Urothelium cell line (cell line): ENCODE data around the gene SLC25A26.

Source experiments
- DNase-seq: peaks from one replicate; pipeline ENCODE4 v3.0.0; 2011; ENCODE audit warnings: low spot score, mixed read lengths
- FAIRE-seq: peaks from 2 replicates; lab custom pipeline; 2011; peaks lifted over from hg19 to GRCh38; lab: Jason Lieb, UNC

Gene SLC25A26

GRCh38 chr3:66392966-66393332, 172.1 kb downstream of the SLC25A26 start:
- FAIRE-seq (no peak), DNase-seq (no peak)

DNA sequence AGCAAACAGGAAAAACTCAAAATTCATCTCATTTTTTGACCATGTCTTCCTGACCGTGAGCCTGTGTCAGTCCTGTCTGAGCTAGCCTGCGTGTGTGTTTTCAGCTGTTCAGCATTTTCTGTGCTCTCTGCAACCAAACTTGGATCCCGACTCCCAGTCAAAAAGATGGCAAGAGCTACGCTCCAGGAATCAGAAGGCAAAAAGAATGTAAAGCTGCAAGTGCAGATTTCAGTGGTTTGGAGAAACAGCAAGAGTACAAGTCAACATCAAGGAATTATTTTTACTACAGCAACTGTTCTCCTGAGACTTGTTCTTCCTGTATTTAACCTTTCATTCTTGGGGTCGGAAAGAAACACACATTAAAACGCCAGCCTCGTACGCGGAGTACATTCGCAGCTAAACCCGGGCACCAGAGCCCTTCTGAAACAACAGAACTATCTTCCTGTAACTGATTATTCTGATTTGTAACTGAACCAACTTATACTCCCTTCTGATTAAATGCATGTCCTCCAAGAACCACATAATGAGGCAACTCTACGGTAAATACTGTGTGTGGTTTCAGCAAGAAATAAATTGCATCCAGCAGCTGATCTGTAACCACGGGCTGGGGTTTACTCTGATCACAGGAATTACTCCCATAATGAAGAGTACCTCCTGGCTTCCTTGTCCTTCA, 172.7 kb downstream of the SLC25A26 start:
- DNase-seq (no peak), FAIRE-seq (no peak)

GRCh38 chr3:66394019-66394752, 173.4 kb downstream of the SLC25A26 start:
- no peak for FAIRE-seq

GRCh38 chr3:66394753-66395249, 174.0 kb downstream of the SLC25A26 start:
- no peak for FAIRE-seq

More at GRCh38 chr3:66394019-66394752, 173.4 kb downstream of the SLC25A26 start:
- no peak for DNase-seq

GRCh38 chr3:66395635-66396034, 174.8 kb downstream of the SLC25A26 start:
- no peak for DNase-seq
- no peak for FAIRE-seq

More at GRCh38 chr3:66394753-66395249, 174.0 kb downstream of the SLC25A26 start:
- DNase-seq, result no peak

- no peak for DNase-seq
- FAIRE-seq, result no peak
Measured at GRCh38 chr3:66396161-66396760, 175.5 kb downstream of the SLC25A26 start.

DNA sequence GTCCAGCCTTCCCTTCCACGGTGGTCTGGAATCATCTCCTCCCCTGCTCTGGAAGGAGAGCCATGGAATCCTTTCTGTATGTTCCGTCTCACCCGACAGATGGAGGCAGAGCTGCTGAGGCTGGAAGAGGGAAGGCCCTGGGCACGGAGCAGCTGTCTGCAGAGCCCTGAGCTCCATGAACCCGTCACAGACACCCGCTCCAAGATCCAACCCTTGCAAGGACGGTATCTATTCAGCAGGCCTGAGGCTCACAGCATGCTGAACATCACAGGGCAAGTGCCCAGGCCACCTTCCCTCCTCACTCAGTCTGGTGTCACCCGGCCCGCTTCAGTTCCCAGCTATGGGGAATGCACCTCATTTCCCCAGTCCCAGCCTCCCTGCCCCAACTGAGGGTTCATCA, 176.1 kb downstream of the SLC25A26 start:
- FAIRE-seq (no peak), DNase-seq (no peak)

- FAIRE-seq (no peak), DNase-seq (no peak)
Measured at GRCh38 chr3:66397745-66398144, 176.9 kb downstream of the SLC25A26 start.

- FAIRE-seq (no peak), DNase-seq (no peak)
Measured at GRCh38 chr3:66398228-66399025, 177.6 kb downstream of the SLC25A26 start.

GRCh38 chr3:66399529-66400232, 178.9 kb downstream of the SLC25A26 start:
- DNase-seq (no peak), FAIRE-seq (no peak)

GRCh38 chr3:66400411-66401156, 179.8 kb downstream of the SLC25A26 start:
- no peak for DNase-seq
- FAIRE-seq, result no peak

DNA sequence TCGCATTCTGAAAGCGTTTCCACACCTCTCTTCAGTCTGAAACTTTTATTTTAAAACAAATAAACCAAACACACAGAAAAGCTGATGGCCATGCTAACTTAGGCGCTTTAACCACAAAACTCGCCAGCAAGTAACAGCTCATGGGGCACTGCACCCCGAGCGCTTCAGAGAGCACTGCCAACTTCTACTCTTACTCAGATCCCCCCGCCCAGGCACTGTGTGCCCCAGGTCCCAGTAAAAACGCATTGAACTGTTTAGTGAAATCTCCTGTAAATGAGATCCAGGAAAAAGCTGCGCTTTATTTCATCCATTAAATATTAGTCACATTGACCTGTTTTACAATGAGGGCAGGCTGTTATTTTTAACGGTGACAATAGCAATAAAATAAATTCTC, 180.4 kb downstream of the SLC25A26 start:
- DNase-seq (no peak), FAIRE-seq (no peak)

DNA sequence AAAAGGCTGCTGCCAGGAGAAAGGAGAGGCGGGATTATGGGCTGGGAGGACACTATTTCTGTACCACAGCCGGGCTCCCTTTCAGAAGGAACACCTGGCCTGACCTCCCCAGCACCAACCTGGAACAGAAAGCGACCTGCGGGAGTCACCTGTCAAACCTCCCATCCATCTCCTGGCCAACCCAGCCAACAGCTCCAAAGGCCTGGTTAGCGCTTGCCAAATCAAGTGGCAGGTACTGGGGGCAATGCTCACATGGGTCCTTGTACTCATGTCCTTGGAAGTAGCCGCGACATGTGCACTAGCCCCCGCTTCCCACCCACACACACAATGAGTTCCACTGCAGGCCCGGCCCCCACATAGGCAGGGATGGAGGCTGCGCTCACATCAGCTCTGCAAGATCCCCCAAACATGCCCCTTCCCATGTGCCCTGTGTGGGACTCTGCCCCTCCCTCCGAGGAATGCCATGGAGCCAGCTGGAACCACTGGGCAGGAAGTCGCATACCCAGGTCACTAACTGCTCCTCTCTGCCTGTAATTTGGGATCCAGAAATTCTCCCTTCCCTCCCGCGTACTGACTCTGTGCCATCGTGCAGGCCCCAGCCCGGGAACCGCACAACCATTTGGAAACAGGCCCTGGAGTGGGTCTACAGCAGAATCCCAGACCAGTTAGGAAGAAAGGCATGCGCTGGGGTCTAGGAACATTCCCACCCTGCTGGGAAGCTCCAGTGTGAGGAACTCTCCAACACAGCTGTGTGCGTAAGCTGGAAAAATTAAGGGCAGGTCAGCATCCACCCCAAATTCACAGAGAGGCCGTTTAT, 181.1 kb downstream of the SLC25A26 start:
- DNase-seq (no peak), FAIRE-seq (no peak)

DNA sequence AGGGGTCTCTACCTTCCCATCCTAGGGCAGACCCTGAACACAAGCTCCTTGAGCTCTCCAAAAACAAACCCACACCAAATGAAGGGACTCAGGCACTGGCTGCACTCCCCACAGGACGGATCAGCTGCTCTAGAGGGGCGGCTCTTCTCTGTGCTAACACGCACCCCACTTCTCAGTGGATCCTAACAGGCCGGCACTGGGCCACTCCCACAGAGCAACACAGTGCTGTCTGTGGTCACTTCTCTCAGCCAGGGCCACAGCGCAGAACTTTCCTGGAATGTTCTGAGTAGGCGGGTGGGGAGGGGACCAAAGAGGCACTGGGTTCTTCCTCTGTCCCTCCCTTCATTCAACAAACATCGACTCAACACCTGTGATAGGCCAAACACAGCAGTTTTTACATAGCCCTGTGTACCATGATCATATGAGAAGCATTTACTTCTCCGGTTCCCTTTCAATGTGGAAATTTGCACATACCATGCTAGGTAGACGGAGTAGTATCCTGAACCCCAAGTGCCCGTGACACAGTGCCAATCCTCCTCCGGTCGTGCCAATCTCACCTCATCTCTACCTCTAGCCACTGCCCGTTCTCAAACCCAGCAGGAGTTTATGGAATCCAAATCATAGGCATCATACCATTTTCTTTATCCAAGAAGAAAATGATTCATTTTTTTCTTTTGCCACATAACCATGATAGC, 181.9 kb downstream of the SLC25A26 start:
- no peak for DNase-seq
- no peak for FAIRE-seq

DNA sequence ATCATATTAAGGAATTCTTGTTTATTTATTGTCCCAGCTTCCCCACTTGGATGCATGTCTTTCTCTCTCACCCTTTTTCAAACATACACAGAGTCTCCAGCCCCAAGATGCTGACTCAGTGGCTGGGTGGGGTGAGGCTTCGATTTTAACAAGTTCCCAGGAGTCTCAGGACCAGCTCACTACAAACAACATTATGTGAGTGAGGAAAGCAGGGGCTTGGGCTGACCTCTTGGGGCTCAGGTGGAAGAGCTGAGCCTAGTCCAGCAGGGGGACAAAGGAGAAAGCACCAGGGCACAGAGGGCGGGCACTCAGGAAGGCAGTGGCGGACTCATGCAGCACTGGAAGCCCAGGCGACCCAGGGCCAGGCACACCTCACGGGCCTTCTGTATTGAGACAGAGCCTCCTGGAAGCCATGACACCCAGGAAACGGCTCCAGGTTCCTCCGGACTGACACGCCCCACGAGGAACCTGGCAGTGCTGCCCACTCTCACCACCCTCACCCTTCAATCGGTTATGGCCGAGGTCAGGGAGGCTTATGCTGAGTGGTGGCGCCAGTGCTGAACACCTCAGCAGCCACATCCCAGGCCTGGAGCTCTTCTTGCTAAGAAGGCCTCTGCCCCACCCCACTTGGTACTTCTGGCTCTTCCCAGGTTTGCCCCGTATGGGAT, 182.7 kb downstream of the SLC25A26 start:
- FAIRE-seq (no peak), DNase-seq (no peak)

GRCh38 chr3:66404197-66404596, 183.4 kb downstream of the SLC25A26 start:
- no peak for FAIRE-seq

DNA sequence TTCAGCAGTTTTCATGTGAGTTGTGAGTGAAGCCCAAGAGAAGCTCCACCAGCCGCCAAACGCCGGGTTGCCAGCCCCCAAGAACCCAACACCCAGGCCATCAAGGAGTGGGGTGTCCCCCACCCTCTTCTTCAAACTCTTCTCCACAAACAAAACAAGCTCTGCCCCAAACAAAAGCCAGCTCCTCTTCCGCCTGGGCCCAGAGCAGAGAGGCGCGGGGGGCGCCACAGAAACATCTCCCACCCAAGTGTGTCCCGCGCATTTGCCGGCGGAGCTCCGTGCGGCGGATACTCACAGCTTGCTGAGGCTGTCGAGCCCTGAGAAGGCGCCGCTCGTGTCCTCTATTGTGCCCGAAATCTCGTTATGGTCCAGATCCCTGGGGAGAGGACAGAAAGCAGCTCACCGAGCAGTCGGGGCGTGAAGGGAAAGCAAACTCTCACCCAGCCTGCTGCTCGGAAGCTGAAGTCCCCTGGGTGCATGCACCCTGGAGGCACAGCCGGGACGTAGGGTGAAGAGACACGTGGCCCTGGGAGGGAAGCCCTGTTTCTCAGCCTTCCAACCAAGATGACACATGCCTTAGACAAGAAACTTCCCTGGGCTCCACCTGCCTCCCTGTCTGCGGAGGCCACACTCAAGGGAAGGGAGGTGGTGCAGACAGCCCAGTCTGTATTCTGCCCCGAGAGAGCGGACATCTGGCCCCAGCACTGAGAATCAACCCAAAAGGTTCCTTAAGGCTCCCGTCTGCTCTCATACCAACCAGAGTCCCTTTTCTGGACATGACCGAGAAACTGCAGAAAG, 184.3 kb downstream of the SLC25A26 start:
- DNase-seq, result no peak
- no peak for FAIRE-seq

More at GRCh38 chr3:66404197-66404596, 183.4 kb downstream of the SLC25A26 start:
- no peak for DNase-seq
